ENCODE measurements around the gene RAPGEF6. TPM values are rescaled to one million over a fixed set of nuclear protein-coding genes. Genes with fewer than 3 reads are reported as not detected.
A peak's percentile ranks its signal among the peaks of the same experiment; 100 is the strongest.

RAPGEF6 gene
- total RNA-seq, 3 donors from 2014 or later (not counting 1 experiment from before 2014, with no cell fraction given) = 30.1 to 61.0 (median 42.1) TPM

- Histone ChIP-seq H3K4me3 (ENCODE audit: low read length) (no peak overlapping the region), H3K27me3 (ENCODE audit: control insufficient read depth, insufficient read depth, low read length) (no peaks in the 10 kb centered on the region), H3K36me3 (ENCODE audit: control insufficient read depth, insufficient read depth, low read length) (no peaks in the 10 kb centered on the region), H3K4me1 (ENCODE audit: control insufficient read depth, insufficient read depth, low read length) (peaks cover 21% of the 10 kb centered on the region), H3K27ac (ENCODE audit: low read length) (no peak overlapping the region), H3K9me3 (ENCODE audit: control insufficient read depth, insufficient read depth, low read length) (no peaks in the 10 kb centered on the region)
- ATAC-seq (no peak), DNase-seq (no peak)
- 78% methylated on average over 1 of the region's 2 CpGs for WGBS (ENCODE audit: insufficient coverage)
- TF ChIP-seq CTCF (IDR thresholded peaks at IDR 0.05) = no peak
- peaks cover 39 to 42% of the 10 kb centered on the region in 2 donors for H3K4me1 Mint-ChIP-seq
- no peaks in the 10 kb centered on the region for H3K27me3 Mint-ChIP-seq (ENCODE audit: low read depth in 2 of 2)
- intact Hi-C loops (cut with micrococcal nuclease) = no loop called here
- no peaks in the 10 kb centered on the region for H3K36me3 Mint-ChIP-seq
- no peak overlapping the region for H3K4me3 Mint-ChIP-seq
- no peaks in the 10 kb centered on the region for H3K9me3 Mint-ChIP-seq
- peak overlapping the region; percentile 66 to 98 for H3K27ac Mint-ChIP-seq
These were observed 84.4 kb downstream of the RAPGEF6 start for GRCh38 chr5:131550606-131551005.

- Histone ChIP-seq H3K27me3 (ENCODE audit: control insufficient read depth, insufficient read depth, low read length) (no peaks in the 10 kb centered on the region), H3K4me3 (ENCODE audit: low read length) (peak overlapping the region; percentile 50), H3K9me3 (ENCODE audit: control insufficient read depth, insufficient read depth, low read length) (no peaks in the 10 kb centered on the region), H3K36me3 (ENCODE audit: control insufficient read depth, insufficient read depth, low read length) (peaks cover 2% of the 10 kb centered on the region), H3K4me1 (ENCODE audit: control insufficient read depth, insufficient read depth, low read length) (peaks cover 21% of the 10 kb centered on the region), H3K27ac (ENCODE audit: low read length) (peak overlapping the region; percentile 77)
- TF ChIP-seq CTCF (IDR thresholded peaks at IDR 0.05) = no peak
- Mint-ChIP-seq H3K9me3 (no peaks in the 10 kb centered on the region), H3K27me3 (ENCODE audit: low read depth in 2 of 2) (no peaks in the 10 kb centered on the region), H3K4me1 (peaks cover 51% of the 10 kb centered on the region in 2 donors), H3K4me3 (peak overlapping the region; percentile 98), H3K27ac (peak overlapping the region; percentile 93 to 98), H3K36me3 (peaks cover 6% of the 10 kb centered on the region)
- intact Hi-C loops (cut with micrococcal nuclease) = loop anchor here (1.0 kb wide), 1 partner anchor 34 kb away; no protein-coding TSS in a partner anchor
- WGBS (ENCODE audit: insufficient coverage) = 0% methylated on average over 1 of the region's 2 CpGs
- DNase-seq (peak in 1 of 2 donors; percentile 78), ATAC-seq (peak; percentile 91 to 95 (median 93))
These were observed 86.9 kb downstream of the RAPGEF6 start for GRCh38 chr5:131548176-131548575.

- no peak overlapping the region for H3K27ac ChIP-seq (ENCODE audit: low read length)
- DNase-seq (no peak), ATAC-seq (no peak)
- peaks cover 21% of the 10 kb centered on the region for H3K4me1 ChIP-seq (ENCODE audit: control insufficient read depth, insufficient read depth, low read length)
- Mint-ChIP-seq H3K27ac (peak overlapping the region; percentile 58 to 65), H3K4me1 (peaks cover 51 to 54% of the 10 kb centered on the region in 2 donors), H3K9me3 (no peaks in the 10 kb centered on the region), H3K27me3 (ENCODE audit: low read depth in 2 of 2) (no peaks in the 10 kb centered on the region), H3K4me3 (peak overlapping the region; percentile 70), H3K36me3 (peaks cover 6% of the 10 kb centered on the region)
- no peak overlapping the region for H3K4me3 ChIP-seq (ENCODE audit: low read length)
- intact Hi-C loops (cut with micrococcal nuclease) = no loop called here
- H3K9me3 ChIP-seq (ENCODE audit: control insufficient read depth, insufficient read depth, low read length) = no peaks in the 10 kb centered on the region
- H3K27me3 ChIP-seq (ENCODE audit: control insufficient read depth, insufficient read depth, low read length) = no peaks in the 10 kb centered on the region
- TF ChIP-seq CTCF (IDR thresholded peaks at IDR 0.05) = no peak
- peaks cover 5% of the 10 kb centered on the region for H3K36me3 ChIP-seq (ENCODE audit: control insufficient read depth, insufficient read depth, low read length)
- WGBS (ENCODE audit: insufficient coverage) = 90% methylated on average over 1 of the region's 1 CpG
These were observed 89.2 kb downstream of the RAPGEF6 start for GRCh38 chr5:131545845-131546244.

- no peaks in the 10 kb centered on the region for H3K27me3 Mint-ChIP-seq (ENCODE audit: low read depth in 2 of 2)
These were observed 92.3 kb downstream of the RAPGEF6 start for GRCh38 chr5:131542723-131543122.

More at GRCh38 chr5:131542723-131543122, 92.3 kb downstream of the RAPGEF6 start:
- intact Hi-C loops (cut with micrococcal nuclease) = no loop called here
- ATAC-seq (no peak), DNase-seq (no peak)
- Histone ChIP-seq H3K27ac (ENCODE audit: low read length) (no peak overlapping the region), H3K36me3 (ENCODE audit: control insufficient read depth, insufficient read depth, low read length) (peaks cover 6% of the 10 kb centered on the region), H3K4me1 (ENCODE audit: control insufficient read depth, insufficient read depth, low read length) (peaks cover 10% of the 10 kb centered on the region), H3K4me3 (ENCODE audit: low read length) (no peak overlapping the region), H3K27me3 (ENCODE audit: control insufficient read depth, insufficient read depth, low read length) (no peaks in the 10 kb centered on the region), H3K9me3 (ENCODE audit: control insufficient read depth, insufficient read depth, low read length) (no peaks in the 10 kb centered on the region)
- no CpG with 5 or more reads among the region's 1 CpG for WGBS (ENCODE audit: insufficient coverage)
- TF ChIP-seq CTCF (IDR thresholded peaks at IDR 0.05) = no peak
- Mint-ChIP-seq H3K4me1 (peaks cover 40 to 48% of the 10 kb centered on the region in 2 donors), H3K4me3 (no peak overlapping the region), H3K36me3 (peaks cover 6% of the 10 kb centered on the region), H3K9me3 (no peaks in the 10 kb centered on the region), H3K27ac (peak overlapping the region; percentile 4 to 32)
